ENCODE data around the gene LMNTD2. TPM values are rescaled to one million over a fixed set of nuclear protein-coding genes. Genes with fewer than 3 reads are reported as not detected.

The LMNTD2 gene
- total and polyA plus RNA-seq, 2 experiments from 2014 or later = 7.3 to 15.9 TPM

DNA sequence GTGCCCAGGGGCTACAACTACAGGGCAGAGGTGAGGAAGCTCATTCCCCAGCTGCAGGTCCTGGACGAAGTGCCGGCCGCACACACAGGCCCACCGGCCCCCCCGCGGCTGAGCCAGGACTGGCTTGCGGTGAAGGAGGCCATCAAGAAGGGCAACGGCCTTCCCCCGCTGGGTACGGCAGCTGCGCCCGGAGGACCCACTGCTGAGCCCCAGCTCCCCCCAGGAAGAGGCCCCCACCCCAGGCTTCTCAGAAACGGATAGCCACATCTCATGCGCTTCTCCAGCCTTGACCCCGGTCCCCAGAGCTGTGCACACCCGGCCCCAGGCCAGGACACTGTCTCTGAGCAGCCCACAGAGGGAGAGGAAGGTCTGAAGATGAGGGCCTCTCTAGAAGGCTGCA lies 9.4 kb downstream of the LMNTD2 start:
- Histone ChIP-seq H4K20me1 (ENCODE audit: insufficient read depth, poor library complexity, severe bottlenecking) (no peaks in the 10 kb centered on the region), H3K4me3 (no peak overlapping the region), H3K79me2 (no peaks in the 10 kb centered on the region), H3K27ac (no peak overlapping the region), H3K36me3 (replicated peaks; ENCODE audit: insufficient read depth, low read depth) (no peaks in the 10 kb centered on the region), H3K4me2 (no peak overlapping the region), H3K4me1 (ENCODE audit: insufficient read depth) (peaks cover 15% of the 10 kb centered on the region), H3K9me2 (replicated peaks; ENCODE audit: insufficient read depth) (no peaks in the 10 kb centered on the region), H3K9me3 (ENCODE audit: low read depth) (no peaks in the 10 kb centered on the region), H2AFZ (no peak overlapping the region), H3K27me3 (peaks cover 14% of the 10 kb centered on the region)
- TF ChIP-seq EZH2 (IDR thresholded peaks at IDR 0.05; ENCODE audit: borderline replicate concordance) (no peak), EZH2phosphoT487 (IDR thresholded peaks at IDR 0.05; ENCODE audit: low read depth, severe bottlenecking, unreplicated experiment) (no peak)
- TF ChIP-seq, protein P1, sequence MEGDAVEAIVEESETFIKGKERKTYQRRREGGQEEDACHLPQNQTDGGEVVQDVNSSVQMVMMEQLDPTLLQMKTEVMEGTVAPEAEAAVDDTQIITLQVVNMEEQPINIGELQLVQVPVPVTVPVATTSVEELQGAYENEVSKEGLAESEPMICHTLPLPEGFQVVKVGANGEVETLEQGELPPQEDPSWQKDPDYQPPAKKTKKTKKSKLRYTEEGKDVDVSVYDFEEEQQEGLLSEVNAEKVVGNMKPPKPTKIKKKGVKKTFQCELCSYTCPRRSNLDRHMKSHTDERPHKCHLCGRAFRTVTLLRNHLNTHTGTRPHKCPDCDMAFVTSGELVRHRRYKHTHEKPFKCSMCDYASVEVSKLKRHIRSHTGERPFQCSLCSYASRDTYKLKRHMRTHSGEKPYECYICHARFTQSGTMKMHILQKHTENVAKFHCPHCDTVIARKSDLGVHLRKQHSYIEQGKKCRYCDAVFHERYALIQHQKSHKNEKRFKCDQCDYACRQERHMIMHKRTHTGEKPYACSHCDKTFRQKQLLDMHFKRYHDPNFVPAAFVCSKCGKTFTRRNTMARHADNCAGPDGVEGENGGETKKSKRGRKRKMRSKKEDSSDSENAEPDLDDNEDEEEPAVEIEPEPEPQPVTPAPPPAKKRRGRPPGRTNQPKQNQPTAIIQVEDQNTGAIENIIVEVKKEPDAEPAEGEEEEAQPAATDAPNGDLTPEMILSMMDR (IDR thresholded peaks at IDR 0.05; ENCODE audit: poor library complexity) = no peak
- DNase-seq (ENCODE audit: low spot score) = no peak
- WGBS (ENCODE audit: low lambda C conversion rate, missing lambda C conversion rate) = 92% methylated on average over 4 of the region's 16 CpGs

- peaks cover 14% of the 10 kb centered on the region for H3K4me1 ChIP-seq (ENCODE audit: insufficient read depth)
- no peaks in the 10 kb centered on the region for H3K9me2 ChIP-seq (replicated peaks; ENCODE audit: insufficient read depth)
- H2AFZ ChIP-seq = no peak overlapping the region
- H3K36me3 ChIP-seq (replicated peaks; ENCODE audit: insufficient read depth, low read depth) = no peaks in the 10 kb centered on the region
- no peak for DNase-seq (ENCODE audit: low spot score)
- no peaks in the 10 kb centered on the region for H3K9me3 ChIP-seq (ENCODE audit: low read depth)
- H4K20me1 ChIP-seq (ENCODE audit: insufficient read depth, poor library complexity, severe bottlenecking) = no peaks in the 10 kb centered on the region
- TF ChIP-seq, protein P1 (IDR thresholded peaks at IDR 0.05; ENCODE audit: poor library complexity) = no peak
- TF ChIP-seq EZH2phosphoT487 (IDR thresholded peaks at IDR 0.05; ENCODE audit: low read depth, severe bottlenecking, unreplicated experiment) (no peak), EZH2 (IDR thresholded peaks at IDR 0.05; ENCODE audit: borderline replicate concordance) (no peak)
- H3K4me3 ChIP-seq = no peak overlapping the region
- no peak overlapping the region for H3K4me2 ChIP-seq
- 89% methylated on average over 3 of the region's 5 CpGs for WGBS (ENCODE audit: low lambda C conversion rate, missing lambda C conversion rate)
- peaks cover 12% of the 10 kb centered on the region for H3K27me3 ChIP-seq
- H3K79me2 ChIP-seq = no peaks in the 10 kb centered on the region
- no peak overlapping the region for H3K27ac ChIP-seq
Measured at GRCh38 chr11:550746-551085, 9.8 kb downstream of the LMNTD2 start.

DNA sequence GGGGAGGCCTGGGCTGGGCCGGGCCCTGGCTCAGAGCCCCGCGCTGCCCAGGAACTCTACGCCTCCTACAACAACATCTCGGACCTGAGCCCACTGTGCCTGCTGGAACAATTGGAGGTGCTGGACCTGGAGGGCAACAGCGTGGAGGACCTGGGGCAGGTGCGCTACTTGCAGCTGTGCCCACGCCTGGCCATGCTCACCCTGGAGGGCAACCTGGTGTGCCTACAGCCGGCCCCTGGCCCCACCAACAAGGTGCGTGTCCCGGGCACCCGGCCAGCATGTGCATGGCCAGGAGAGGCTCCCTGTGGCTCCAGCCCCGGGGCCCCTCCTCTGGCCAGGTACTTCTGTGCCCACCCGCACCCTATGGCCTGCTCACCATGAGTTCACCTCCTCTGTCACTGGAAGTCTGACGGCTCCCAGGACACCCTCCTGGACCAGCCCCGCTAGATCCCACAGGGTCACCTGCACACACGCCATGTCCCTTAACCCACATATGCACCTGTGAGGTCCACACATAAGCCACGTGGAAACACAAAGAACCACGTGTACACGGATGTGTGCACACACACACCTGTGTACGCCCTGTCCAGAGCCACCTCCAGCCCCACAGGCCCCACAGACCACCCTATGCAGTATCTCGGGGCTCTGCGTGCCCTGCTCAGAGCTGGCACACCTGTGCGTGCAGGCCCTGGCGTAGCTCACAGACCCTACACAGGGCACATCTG lies 10.4 kb downstream of the LMNTD2 start:
- H2AFZ ChIP-seq = no peak overlapping the region
- 95% methylated on average over 24 of the region's 25 CpGs for WGBS (ENCODE audit: low lambda C conversion rate, missing lambda C conversion rate)
- H3K9me2 ChIP-seq (replicated peaks; ENCODE audit: insufficient read depth) = no peaks in the 10 kb centered on the region
- no peaks in the 10 kb centered on the region for H3K36me3 ChIP-seq (replicated peaks; ENCODE audit: insufficient read depth, low read depth)
- DNase-seq (ENCODE audit: low spot score) = no peak
- TF ChIP-seq EZH2phosphoT487 (IDR thresholded peaks at IDR 0.05; ENCODE audit: low read depth, severe bottlenecking, unreplicated experiment) = no peak
- TF ChIP-seq, protein P1 (IDR thresholded peaks at IDR 0.05; ENCODE audit: poor library complexity) = no peak
- TF ChIP-seq EZH2 (IDR thresholded peaks at IDR 0.05; ENCODE audit: borderline replicate concordance) = no peak
- no peaks in the 10 kb centered on the region for H4K20me1 ChIP-seq (ENCODE audit: insufficient read depth, poor library complexity, severe bottlenecking)
- peaks cover 10% of the 10 kb centered on the region for H3K27me3 ChIP-seq
- peaks cover 9% of the 10 kb centered on the region for H3K4me1 ChIP-seq (ENCODE audit: insufficient read depth)
- no peaks in the 10 kb centered on the region for H3K79me2 ChIP-seq
- H3K27ac ChIP-seq = no peak overlapping the region
- no peaks in the 10 kb centered on the region for H3K9me3 ChIP-seq (ENCODE audit: low read depth)
- H3K4me3 ChIP-seq = no peak overlapping the region
- H3K4me2 ChIP-seq = no peak overlapping the region
